LHCN-M2 (cell line): ENCODE results near the gene RNFT2. TPM values are rescaled to one million over a fixed set of nuclear protein-coding genes. Genes with fewer than 3 reads are reported as not detected.
A peak's percentile ranks its signal among the peaks of the same experiment; 100 is the strongest.

Experiments used
- DNase-seq: peaks from one replicate; pipeline ENCODE4 v3.0.0-alpha.2; 2012; ENCODE audit warnings: low read depth
- total RNA-seq: library from RNA; depleted of rRNA; stranded (reverse); fragments of >200 nt; gene quantifications from 2 replicates; pipeline ENCODE4 v1.2.3, GENCODE V29; 2014

Gene RNFT2
- total RNA-seq, 1 experiment from 2014 or later = 1.6 TPM

DNA sequence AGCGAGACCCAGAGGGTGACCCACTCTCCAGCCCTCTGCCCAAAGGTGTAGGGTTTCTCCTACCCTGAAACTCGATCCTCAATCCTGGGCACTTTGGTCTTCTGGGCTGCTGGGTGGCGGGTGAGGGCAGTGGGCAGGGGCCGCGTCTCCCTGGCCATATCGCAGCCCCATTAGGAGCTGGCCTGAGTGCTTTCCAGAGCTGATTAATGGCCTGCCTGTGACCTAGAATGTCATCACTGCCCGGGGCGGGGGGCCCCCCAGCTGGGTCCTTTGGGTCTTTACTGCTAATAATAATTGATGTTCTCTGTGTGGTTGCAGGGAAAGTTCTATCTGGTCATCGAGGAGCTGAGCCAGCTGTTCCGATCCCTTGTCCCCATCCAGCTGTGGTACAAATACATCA, 95.4 kb downstream of the RNFT2 start:
- DNase-seq = no peak

- DNase-seq = no peak
Observed at GRCh38 chr12:116835484-116835883, 97.4 kb downstream of the RNFT2 start.

DNA sequence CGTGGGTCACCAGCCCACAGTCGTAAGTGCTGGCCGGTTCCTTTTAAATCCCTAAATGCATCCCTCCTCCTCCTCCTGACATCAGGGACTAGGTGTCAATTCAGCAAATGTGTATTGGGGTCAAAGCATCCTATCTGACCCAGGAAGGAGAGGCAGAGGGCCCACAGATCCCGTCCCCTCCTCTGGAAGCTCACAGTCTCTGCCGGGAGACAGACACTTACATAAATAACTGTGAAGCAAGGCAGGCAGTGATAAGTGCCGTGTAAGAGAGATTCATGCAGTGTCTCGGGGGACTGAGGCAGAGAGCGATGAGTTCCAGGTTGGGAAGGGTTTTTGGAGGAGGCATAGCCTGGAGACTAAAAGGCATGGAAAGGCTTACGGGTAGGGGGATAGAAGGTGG, 99.0 kb downstream of the RNFT2 start:
- DNase-seq = no peak

- DNase-seq = no peak
Observed at GRCh38 chr12:116838365-116838764, 100.2 kb downstream of the RNFT2 start.

- no peak for DNase-seq
Observed at GRCh38 chr12:116839287-116839830, 101.2 kb downstream of the RNFT2 start.

- no peak for DNase-seq
Observed at GRCh38 chr12:116843085-116843484, 105.0 kb downstream of the RNFT2 start.

GRCh38 chr12:116849216-116849615, 111.1 kb downstream of the RNFT2 start:
- DNase-seq = no peak

GRCh38 chr12:116852303-116852702, 114.2 kb downstream of the RNFT2 start:
- no peak for DNase-seq

DNA sequence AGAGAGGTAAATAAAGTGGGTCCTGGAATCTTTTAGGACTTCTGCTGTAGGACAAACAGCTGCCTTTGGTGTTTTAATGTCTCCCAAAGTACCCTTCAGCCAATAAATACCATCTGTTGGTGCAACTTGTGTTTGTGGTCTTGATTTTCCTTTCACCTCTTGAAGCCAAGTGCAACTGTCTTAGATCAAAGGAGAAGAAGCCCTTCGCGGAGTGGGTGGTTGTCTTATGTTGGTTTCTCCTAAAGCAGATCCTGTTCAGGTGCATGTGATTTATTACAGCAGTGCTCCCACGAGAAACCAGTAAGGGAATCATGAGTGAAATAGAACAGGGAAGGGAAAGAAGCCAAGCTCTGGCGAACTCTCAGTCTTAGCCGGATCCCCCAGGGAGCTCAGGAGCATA, 115.4 kb downstream of the RNFT2 start:
- DNase-seq = no peak

DNA sequence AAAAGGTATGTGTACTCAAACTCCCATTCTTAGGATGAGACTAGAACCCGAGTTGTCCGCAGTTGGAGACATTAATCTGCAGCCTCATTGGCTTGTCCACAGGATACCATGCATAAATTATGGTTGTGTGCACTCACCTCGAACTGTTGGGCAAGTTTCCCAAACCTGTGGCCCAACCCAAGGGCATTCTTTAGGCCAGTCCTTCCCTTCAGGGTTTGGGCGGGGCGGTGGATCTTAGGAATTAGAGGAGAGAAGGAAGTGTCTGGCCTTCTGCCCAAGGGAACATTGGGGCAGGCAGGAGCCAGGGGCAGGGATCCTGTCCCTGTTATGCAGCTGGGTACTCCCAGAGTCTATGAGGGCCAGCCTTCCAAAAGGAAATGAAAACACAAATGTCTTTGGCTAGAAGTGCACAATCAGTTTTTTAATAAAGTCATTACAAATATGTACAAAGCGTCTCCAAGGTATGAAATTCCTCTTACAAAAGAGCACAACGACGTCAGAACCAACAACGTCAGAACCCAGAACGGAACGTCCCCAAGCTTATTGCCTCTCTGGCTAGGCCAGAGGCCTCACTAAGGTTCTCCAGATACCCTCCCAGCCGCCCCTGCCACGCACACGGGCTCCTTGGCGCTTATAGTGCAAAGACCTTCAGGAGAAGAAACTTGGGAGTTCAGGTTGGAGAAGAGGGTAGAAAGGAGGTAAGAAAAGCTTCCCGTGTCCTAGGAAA, 117.8 kb downstream of the RNFT2 start:
- DNase-seq = no peak

- no peak for DNase-seq
Observed at GRCh38 chr12:116856729-116857128, 118.6 kb downstream of the RNFT2 start.

GRCh38 chr12:116859079-116859478, 121.0 kb downstream of the RNFT2 start:
- no peak for DNase-seq

DNA sequence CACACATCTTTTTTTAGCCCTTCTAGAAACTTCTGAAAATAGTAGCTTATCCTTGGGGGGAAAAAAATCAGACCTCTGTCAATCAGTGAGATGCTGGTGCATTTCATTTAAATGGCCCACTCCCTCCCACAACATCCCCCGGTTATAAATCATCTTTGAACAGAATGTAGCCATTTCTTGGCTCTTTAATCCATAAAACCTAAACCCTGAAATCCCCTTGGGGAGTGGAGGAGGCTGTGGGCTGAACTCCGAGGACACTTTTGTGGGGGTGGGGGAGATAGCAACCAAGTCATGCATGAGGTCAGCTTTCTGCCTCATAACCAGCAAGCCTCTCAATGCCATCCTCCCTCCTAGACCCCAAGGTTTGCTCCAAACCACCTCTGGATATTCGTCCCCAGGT, 122.1 kb downstream of the RNFT2 start:
- DNase-seq = no peak

DNA sequence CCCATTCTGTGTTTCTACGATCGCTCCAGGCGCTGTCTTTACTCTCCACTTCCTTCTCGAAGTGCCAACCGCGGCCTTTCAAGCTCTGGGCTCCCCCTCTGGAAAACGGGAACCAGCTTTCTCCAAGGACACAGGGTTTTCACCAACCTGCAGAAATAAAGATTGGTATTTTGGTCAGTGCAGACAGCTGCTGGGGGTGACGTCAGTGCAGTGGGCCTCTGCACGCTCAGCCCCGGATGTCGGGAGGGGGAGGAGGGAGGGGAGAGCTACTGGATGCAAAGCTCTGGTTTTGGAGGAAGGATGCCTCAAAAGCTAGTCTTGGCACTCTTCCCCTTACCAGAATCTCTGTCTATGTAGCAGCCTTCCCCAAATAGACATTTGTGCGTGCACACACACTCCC, 123.2 kb downstream of the RNFT2 start:
- peak; percentile 85 for DNase-seq

DNA sequence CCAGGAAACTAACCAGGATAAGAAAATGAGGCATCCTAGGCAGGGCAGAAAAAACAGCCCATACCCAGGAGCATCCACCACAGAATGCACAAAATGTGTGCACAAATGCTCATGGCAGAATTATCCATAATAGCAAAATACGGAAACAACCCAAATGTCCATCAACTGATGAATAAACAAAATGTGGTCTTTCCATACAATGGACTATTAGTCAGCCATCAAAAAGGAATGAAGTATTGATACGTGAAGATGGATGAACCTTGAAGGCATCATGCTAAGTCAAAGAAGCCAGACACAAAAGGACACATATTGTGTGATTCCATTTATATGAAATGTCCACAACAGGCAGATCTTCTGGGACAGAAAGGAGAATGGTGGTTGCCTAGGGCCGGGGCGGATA, 124.1 kb downstream of the RNFT2 start:
- no peak for DNase-seq

DNA sequence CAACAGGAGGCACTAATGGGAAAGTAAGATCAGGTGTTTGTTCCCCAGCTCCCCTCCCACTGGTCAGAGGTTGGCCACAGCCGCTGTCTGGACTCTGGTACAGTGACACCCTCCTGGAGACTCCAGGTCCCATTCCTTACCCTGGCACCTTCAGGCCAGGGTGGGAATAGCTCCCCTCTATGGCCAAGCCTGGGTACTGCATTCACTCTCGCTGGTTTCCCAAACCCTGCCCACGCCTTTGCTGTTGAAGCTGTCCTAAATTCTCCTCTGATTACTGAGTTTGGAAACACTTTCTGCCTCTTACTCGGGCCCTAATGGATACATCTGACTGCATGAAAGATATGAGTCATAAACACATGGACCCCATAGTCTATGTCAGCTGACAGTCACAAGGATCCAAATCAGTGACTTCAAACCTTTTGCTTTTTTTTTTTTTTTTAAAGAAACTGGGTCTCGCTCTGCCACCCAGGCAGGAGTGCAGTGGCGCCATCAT, 125.2 kb downstream of the RNFT2 start:
- DNase-seq = peak; percentile 41

DNA sequence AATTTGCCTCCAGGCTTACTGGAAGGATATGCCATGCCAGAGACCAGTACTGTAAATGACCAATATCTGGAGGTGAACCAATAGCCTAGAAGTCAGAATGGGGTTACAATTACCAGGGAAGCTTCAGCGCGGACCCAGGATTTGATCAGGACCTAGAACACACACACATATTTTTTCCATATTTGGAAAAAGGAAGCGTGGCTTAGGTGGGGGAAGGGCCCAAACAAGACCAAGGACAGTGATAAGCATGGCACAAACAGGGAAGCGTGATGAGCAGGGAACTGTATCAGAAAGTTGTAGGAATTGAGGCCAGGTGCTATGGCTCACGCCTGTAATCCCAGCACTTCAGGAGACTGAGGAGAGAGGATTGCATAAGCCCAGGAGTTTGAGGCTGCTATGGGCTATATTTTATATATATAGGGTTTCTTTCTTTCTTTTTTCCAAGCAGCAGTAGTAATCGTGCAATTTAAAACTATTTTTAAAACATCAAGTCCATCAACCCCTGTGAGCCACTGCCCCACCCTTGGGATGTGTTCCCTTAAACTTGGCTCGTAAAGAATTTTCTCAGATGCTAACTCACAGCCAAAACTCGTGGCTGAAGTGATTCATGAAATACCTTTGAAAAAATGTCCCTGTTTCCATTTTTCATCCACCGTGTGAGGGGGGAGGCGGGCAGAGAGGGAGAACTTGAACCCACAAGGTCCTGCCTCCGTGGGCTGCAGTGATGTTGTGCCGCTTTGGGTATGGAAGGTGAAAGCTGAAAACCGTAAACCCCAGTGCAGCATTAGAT, 126.5 kb downstream of the RNFT2 start:
- peak; percentile 65 for DNase-seq

DNA sequence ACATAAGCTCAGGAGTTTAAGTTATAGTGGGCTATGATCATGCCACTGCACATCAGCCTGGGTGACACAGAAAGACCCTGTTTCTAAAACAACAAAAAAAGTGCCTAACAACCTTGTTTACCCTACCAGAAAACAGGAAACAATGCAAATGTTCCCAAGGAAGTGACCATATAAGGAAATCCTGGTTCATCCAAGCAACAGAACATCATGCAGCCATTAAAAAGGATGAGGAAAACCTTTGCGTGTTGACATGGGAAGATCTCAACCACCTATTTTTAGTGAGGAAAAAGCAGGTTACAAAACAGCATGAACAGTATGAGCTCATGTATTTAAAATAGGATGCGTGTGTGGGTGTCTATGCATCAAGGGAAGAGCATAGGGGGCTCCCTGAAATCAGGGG, 129.4 kb downstream of the RNFT2 start:
- no peak for DNase-seq

DNA sequence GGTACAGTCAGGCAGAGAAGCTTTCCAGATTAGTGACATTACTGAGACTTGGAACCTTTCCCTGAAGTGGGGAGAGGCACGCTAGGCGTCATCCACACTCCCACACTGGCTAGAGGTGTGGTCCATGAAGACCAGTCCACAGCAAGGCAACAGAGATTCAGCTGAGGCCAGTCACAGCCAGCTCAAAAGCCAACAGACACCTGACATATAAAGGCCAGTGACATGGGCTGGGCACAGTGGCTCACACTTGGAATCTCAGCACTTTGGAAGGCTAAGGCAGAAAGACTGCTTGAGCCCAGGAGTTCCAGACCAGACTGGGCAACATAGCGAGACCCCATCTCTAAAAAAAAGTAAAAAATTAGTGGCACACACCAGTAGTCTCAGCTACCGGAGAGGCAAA, 132.2 kb downstream of the RNFT2 start:
- DNase-seq = no peak

DNA sequence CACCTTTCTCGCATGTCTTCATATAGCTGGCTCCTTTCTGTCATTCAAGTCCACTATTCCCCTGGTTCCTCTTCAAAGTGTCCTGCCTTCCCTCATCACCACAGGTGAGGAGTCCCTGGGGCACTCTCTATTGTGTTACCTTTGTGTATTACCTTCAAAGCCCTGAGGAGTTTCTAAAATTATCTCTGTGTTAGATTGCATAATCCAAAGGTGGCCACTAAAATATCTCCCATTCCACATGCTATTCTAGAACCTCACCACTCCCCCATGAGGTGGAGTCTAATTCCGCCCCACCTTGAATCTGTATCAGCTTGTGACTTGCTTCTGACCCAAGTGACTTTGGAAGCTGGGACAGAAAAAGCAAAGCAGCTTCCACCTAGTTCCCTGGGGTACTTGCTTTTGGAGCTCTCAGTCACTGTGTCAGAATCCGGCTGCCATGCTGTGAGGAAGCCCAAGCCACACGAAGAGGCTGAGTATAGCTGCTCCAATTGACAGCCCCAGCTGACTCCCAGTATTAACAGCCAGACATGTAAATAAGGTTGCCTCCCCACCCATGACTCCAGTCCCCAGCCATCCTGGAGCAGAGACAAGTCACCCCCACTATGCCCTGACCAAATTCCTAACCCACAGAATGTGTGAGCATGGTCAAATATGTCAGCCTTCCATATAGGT, 136.3 kb downstream of the RNFT2 start:
- no peak for DNase-seq

DNA sequence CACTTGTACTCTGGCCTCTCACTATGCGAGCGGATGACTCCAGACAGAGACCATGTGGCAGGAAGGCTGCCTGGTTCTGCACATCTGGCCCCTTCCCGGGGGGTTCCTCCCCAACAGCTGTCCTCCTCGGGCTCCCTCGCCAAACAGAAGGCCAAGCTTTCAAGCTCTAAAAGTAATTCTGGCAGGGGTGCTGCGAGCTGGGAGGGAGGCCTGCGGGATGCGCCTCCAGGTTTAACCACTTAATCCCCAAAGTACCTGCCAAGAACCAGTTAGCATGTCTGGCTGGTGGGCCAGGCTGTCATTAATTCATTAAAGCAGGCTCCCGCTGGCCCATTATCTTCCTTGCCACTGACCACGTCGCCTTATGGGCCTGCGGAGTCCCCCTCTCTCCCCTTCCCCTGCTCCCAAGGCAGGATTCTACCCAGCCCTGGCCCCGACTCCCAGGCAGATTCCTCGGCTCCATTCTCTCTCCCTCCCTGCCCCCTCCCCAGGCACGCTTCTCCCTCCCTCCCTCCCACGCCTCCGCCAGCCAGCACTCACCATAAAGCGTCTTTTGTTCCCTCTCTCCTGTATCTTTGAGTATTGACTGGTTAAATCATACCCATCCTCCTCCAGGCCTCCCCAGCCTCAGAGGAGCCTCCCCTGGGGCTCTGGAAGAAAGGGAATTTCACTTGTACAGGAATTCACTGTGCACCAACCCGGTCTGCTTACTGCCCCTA, 138.2 kb downstream of the RNFT2 start:
- no peak for DNase-seq
